Measurements from ENCODE around the gene ANP32A. TPM values are rescaled to one million over a fixed set of nuclear protein-coding genes. Genes with fewer than 3 reads are reported as not detected.
"Not testable (repeated sequence)": the region's sequence is repeated elsewhere in the genome, so short reads cannot be mapped to it uniquely, and the experiment has no call there.

The ANP32A gene
- total RNA-seq, 6 experiments from 2014 or later, result 95.7 to 130 (median 118) TPM

DNA sequence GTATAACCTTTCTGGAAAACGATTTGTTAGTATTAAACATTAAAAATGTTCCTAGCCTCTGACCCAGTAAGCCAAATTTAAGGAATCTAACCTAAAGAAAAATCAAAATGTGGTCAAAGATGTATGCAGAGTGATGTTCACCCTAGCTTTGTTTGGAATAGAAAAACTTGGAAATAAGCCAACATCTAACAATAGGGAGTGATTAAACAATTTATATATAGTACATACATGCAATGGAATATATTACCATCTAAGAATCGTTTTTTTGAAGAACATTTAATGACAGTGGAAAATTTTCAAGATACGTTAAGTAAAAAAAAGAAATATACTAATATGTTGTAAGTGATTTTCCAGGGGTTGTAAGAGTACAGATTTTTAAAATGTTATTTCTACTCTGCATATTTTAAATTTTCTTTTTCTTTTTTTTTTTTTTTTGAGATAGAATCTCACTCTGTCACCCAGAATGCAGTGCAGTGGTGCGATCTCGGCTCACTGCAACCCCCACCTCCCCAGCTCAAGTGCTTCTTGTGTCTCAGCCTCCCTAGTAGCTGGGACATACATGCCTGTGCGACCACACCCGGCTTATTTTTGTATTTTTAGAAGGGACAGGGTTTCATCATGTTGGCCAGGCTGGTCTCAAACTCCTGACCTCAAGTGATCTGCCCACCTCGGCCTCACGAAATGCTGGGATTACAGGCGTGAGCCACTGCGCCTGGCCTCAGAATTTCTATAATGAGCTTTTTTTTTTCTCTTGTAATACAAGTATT, 54.9 kb downstream of the ANP32A start:
- no peaks in the 10 kb centered on the region for H3K36me3 Mint-ChIP-seq (ENCODE audit: low read depth)
- H3K4me1 Mint-ChIP-seq (ENCODE audit: low read depth), result peaks cover 11% of the 10 kb centered on the region
- TF ChIP-seq, protein P1, sequence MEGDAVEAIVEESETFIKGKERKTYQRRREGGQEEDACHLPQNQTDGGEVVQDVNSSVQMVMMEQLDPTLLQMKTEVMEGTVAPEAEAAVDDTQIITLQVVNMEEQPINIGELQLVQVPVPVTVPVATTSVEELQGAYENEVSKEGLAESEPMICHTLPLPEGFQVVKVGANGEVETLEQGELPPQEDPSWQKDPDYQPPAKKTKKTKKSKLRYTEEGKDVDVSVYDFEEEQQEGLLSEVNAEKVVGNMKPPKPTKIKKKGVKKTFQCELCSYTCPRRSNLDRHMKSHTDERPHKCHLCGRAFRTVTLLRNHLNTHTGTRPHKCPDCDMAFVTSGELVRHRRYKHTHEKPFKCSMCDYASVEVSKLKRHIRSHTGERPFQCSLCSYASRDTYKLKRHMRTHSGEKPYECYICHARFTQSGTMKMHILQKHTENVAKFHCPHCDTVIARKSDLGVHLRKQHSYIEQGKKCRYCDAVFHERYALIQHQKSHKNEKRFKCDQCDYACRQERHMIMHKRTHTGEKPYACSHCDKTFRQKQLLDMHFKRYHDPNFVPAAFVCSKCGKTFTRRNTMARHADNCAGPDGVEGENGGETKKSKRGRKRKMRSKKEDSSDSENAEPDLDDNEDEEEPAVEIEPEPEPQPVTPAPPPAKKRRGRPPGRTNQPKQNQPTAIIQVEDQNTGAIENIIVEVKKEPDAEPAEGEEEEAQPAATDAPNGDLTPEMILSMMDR (IDR thresholded peaks at IDR 0.05), result no peak

DNA sequence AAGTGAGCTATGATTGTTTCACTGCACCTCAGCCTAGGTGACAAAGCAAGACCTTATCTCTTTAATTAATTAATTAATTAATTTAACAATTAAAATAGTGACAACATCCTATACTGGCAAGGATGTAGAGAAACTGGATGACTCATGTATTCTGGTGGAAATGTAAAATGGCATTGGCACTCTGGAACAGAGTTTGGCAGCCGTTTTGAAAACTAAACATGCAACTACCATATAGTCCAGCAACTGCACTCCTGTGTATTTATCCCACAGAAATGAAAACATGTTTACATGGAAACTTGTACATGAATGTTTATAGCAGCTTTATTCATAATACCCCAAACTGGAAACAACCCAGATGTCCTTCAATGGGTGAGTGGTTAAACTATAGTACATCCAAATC, 56.6 kb downstream of the ANP32A start:
- no peak overlapping the region for H3K27ac Mint-ChIP-seq
- H3K36me3 Mint-ChIP-seq (ENCODE audit: low read depth), result no peaks in the 10 kb centered on the region
- TF ChIP-seq, protein P1 (IDR thresholded peaks at IDR 0.05), result no peak
- H3K27me3 Mint-ChIP-seq (ENCODE audit: insufficient read depth), result peaks cover 9% of the 10 kb centered on the region
- H3K9me3 Mint-ChIP-seq, result no peaks in the 10 kb centered on the region
- peaks cover 11% of the 10 kb centered on the region for H3K4me1 Mint-ChIP-seq (ENCODE audit: low read depth)
- H3K4me3 Mint-ChIP-seq, result no peak overlapping the region
- DNase-seq, result no peak

More for the DNA sequence above, 54.9 kb downstream of the ANP32A start:
- no peak for DNase-seq
- peaks cover 9% of the 10 kb centered on the region for H3K27me3 Mint-ChIP-seq (ENCODE audit: insufficient read depth)
- no peaks in the 10 kb centered on the region for H3K9me3 Mint-ChIP-seq
- H3K4me3 Mint-ChIP-seq, result no peak overlapping the region
- no peak overlapping the region for H3K27ac Mint-ChIP-seq

DNA sequence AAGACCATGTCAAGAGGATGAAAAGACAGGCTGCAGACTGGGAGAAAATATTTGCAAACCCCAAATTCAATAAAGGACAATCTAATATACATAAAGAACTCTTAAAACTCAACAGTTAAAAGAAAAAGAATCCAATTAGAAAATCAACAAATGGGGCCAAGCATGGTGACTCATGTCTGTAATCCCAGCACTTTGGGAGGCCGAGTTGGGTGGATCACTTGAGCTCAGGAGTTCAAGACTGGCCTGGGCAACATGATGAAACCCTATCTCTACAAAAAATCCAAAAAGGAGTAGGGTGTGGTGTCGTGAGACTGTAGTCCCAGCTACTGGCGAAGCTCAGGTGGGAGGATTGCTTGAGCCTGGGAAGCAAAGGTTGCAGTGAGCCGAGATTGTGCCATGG, 57.6 kb downstream of the ANP32A start:
- H3K36me3 Mint-ChIP-seq (ENCODE audit: low read depth), result no peaks in the 10 kb centered on the region
- no peak for DNase-seq
- TF ChIP-seq, protein P1 (IDR thresholded peaks at IDR 0.05), result no peak
- no peaks in the 10 kb centered on the region for H3K9me3 Mint-ChIP-seq
- no peak overlapping the region for H3K27ac Mint-ChIP-seq
- H3K4me1 Mint-ChIP-seq (ENCODE audit: low read depth), result peaks cover 4% of the 10 kb centered on the region
- peaks cover 9% of the 10 kb centered on the region for H3K27me3 Mint-ChIP-seq (ENCODE audit: insufficient read depth)
- H3K4me3 Mint-ChIP-seq, result no peak overlapping the region

DNA sequence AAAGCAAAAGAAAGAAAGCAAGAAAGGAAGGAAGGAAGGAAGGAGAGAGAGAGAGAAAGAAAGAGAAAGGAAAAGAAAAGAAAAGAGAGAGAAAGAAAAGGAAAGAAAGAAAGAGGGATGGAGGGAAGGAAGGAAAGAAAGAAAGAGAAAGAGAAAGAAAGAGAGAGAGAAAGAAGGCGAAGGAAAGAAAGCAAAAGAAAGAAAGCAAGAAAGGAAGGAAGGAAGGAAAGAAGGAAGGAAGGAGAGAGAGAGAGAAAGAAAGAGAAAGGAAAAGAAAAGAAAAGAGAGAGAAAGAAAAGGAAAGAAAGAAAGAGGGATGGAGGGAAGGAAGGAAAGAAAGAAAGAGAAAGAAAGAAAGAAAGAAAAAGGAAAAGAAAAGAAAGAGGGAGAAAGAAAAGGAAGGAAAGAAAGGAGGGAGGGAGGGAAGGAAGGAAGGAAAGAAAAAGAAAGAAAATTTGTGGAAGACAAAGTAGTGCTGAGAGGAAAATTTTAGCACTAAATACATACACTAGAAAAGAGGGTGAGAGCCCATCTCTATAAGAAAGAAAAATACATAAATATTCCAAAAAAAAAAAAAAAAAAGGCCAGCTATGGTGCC, 60.6 kb downstream of the ANP32A start:
- H3K4me1 Mint-ChIP-seq (ENCODE audit: low read depth); H3K9me3 Mint-ChIP-seq; DNase-seq; H3K36me3 Mint-ChIP-seq (ENCODE audit: low read depth); H3K27ac Mint-ChIP-seq; H3K4me3 Mint-ChIP-seq: not testable (repeated sequence)
- peaks cover 11% of the 10 kb centered on the region for H3K27me3 Mint-ChIP-seq (ENCODE audit: insufficient read depth)

DNA sequence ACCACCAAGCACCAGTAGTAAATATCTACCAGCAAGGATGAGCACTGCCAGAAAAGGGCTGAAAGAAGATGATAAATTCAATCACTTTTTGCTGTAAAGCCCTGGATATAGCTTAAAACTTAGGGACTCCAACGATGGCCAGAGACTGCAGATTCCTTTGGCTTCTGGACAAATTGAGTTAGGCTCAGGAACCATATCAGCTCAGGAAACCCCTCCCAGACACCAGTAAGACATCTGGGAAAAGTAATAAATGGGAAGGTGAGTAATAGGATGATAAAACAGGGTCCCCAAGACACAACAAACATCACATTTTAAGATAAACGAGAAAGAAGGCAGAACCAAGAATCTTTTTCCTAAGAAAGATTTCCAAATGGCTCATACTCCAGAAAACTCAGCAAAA, 65.0 kb downstream of the ANP32A start:
- Mint-ChIP-seq H3K27ac (no peak overlapping the region), H3K9me3 (no peaks in the 10 kb centered on the region)
- TF ChIP-seq, protein P1 (IDR thresholded peaks at IDR 0.05), result no peak

DNA sequence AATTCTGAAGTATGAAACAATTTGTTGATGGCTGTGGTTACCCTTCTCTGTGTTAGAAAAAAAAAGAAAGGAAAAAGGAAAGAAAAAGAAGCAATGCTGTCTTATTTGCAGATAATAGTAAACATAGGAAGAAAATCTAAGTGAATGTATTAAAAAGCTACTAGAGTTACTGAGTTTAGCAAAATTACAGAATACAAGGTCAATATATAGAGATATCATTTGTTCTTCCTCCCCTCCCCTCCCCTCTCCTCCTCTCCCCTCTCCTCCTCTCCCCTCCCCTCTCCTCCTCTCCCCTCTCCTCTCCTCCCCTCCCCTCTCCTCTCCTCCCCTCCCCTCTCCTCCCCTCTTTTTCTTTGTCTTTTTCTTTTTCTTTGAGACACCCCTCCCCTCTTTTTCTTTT, 69.1 kb downstream of the ANP32A start:
- Mint-ChIP-seq H3K36me3 (ENCODE audit: low read depth) (no peaks in the 10 kb centered on the region), H3K27ac (no peak overlapping the region), H3K4me3 (no peak overlapping the region), H3K4me1 (ENCODE audit: low read depth) (no peaks in the 10 kb centered on the region), H3K27me3 (ENCODE audit: insufficient read depth) (peaks cover 24% of the 10 kb centered on the region), H3K9me3 (no peaks in the 10 kb centered on the region)
- TF ChIP-seq, protein P1 (IDR thresholded peaks at IDR 0.05), result no peak
- no peak for DNase-seq

More for the DNA sequence above, 65.0 kb downstream of the ANP32A start:
- Mint-ChIP-seq H3K27me3 (ENCODE audit: insufficient read depth) (peaks cover 21% of the 10 kb centered on the region), H3K4me3 (no peak overlapping the region), H3K4me1 (ENCODE audit: low read depth) (no peaks in the 10 kb centered on the region), H3K36me3 (ENCODE audit: low read depth) (no peaks in the 10 kb centered on the region)
- no peak for DNase-seq
